Measurements from ENCODE around the gene ANGPTL7. TPM values are rescaled to one million over a fixed set of nuclear protein-coding genes. Genes with fewer than 3 reads are reported as not detected.

The ANGPTL7 gene
- total RNA-seq, 6 experiments from 2014 or later = not detected

DNA sequence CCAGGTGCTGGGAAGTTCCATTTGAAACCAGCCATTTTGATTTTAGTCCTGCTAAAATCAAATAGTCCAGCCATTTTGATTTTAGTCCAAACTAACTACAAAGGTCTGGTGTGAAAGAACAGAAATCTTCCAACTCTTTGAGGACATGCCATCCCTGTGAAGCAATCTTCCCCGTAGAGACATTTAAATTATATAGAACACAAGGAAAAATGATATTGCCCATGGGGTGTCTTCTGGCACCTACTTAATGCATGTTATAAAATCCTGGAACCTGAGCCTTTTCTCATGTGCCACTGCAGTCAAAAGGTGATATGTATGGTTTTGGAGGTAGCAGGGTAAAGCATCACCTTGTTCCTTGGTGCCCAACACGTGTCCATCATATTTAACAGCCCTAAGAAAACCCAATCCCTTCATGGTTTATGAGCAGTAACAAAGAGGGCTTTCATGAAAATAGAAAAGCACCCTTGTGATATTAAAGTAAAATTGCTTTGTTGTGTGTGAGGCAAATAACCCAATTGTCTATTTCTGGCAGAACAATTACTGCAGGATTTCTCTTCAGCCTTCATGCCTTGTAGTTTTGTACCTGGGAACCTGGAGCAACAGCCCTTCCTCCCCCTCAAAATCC lies 26.3 kb downstream of the ANGPTL7 start:
- H3K9me3 ChIP-seq = no peaks in the 10 kb centered on the region
- no peaks in the 10 kb centered on the region for H3K27me3 ChIP-seq
- peaks cover 0 to 8% (median 0%) of the 10 kb centered on the region in 4 donors for H3K4me1 ChIP-seq
- peak overlapping the region in 1 of 3 donors; percentile 27 for H3K27ac ChIP-seq
- TF ChIP-seq POLR2A (IDR thresholded peaks at IDR 0.05) = no peak
- H3K36me3 ChIP-seq = peaks cover 0 to 48% (median 23%) of the 10 kb centered on the region in 4 donors
- H3K4me3 ChIP-seq = no peak overlapping the region
- intact Hi-C loops (cut with DNase I) = no loop called here
- ATAC-seq (no peak), DNase-seq (no peak)
- 83% methylated on average over 2 of the region's 2 CpGs for WGBS (ENCODE audit: insufficient coverage, low coverage, low lambda C conversion rate, missing lambda C conversion rate)

DNA sequence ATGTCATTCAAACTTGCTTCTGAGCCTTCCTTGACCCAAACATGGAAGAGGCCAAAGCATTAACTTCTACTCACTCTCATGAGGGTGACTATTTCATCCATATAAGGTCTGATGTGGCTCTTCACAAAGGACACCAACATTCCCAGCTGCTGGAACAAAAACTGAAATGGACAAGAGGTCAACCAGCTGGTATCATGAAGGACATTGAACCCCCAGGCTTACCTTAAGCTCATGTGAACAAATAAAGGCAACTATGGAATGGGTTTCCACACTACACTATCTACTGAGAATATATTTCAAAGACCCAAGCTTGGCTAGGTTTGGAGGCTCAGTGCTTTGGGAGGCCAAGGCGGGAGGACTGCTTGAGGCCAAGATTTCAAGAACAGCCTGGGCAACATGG lies 26.9 kb downstream of the ANGPTL7 start:
- intact Hi-C loops (cut with DNase I) = no loop called here
- peaks cover 0 to 49% (median 19%) of the 10 kb centered on the region in 4 donors for H3K36me3 ChIP-seq
- DNase-seq = no peak
- no peaks in the 10 kb centered on the region for H3K27me3 ChIP-seq
- peaks cover 0 to 8% (median 0%) of the 10 kb centered on the region in 4 donors for H3K4me1 ChIP-seq
- ATAC-seq = peak in 3 of 4 donors; percentile 57 to 72 (median 69)
- H3K4me3 ChIP-seq = no peak overlapping the region
- 100% methylated on average over 1 of the region's 1 CpG for WGBS (ENCODE audit: insufficient coverage, low coverage, low lambda C conversion rate, missing lambda C conversion rate)
- H3K27ac ChIP-seq = peak overlapping the region in 1 of 3 donors; percentile 27
- no peaks in the 10 kb centered on the region for H3K9me3 ChIP-seq
- TF ChIP-seq POLR2A (IDR thresholded peaks at IDR 0.05) = no peak
- TF ChIP-seq, protein P1, sequence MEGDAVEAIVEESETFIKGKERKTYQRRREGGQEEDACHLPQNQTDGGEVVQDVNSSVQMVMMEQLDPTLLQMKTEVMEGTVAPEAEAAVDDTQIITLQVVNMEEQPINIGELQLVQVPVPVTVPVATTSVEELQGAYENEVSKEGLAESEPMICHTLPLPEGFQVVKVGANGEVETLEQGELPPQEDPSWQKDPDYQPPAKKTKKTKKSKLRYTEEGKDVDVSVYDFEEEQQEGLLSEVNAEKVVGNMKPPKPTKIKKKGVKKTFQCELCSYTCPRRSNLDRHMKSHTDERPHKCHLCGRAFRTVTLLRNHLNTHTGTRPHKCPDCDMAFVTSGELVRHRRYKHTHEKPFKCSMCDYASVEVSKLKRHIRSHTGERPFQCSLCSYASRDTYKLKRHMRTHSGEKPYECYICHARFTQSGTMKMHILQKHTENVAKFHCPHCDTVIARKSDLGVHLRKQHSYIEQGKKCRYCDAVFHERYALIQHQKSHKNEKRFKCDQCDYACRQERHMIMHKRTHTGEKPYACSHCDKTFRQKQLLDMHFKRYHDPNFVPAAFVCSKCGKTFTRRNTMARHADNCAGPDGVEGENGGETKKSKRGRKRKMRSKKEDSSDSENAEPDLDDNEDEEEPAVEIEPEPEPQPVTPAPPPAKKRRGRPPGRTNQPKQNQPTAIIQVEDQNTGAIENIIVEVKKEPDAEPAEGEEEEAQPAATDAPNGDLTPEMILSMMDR (IDR thresholded peaks at IDR 0.05) = no peak

DNA sequence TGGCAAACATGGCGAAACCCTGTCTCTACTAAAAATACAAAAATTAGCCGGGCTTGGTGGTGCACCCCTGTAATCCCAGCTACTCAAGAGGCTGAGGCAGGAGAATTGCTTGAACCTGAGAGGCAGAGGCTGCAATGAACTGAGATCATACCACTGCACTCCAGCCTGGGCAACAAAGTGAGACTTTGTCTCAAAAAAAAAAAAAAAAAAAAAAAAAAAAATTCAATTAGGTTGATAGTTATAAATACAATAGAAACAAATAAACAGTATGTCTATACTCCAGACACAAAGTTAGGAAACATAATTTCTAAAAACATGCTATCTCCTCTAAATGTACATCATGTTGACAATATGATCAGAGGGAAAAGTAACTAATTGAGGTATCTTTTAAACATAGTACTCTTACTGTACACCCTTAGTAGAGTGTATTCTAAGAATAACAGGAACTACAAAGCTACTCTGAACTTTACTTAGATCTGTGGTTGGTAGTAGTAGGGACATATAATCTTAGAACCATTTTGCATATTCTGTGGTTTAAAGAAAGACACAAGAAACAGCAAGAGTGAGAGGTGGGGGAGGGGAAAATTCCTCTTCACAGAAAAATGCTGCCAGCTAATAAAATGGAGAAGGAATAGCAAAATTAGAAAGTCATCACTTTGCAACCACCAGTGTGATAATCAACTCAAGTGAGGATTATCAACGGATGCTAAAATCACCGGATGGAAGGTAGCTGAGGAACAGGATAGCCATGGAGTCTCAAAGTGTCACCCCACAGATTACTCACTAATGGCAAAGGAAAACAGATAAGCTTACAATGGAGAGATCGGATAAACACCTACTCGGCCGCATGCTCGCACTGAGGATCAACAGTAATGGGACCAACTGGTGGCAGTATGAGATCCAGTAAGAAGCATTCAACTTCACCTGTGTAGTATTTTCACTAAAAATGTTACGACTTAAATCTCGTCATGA lies 38.2 kb downstream of the ANGPTL7 start:
- intact Hi-C loops (cut with DNase I) = no loop called here
- DNase-seq (no peak), ATAC-seq (no peak)
- Histone ChIP-seq H3K9me3 (no peaks in the 10 kb centered on the region), H3K36me3 (peaks cover 0 to 57% (median 33%) of the 10 kb centered on the region in 4 donors), H3K27ac (no peak overlapping the region), H3K27me3 (no peaks in the 10 kb centered on the region), H3K4me3 (no peak overlapping the region), H3K4me1 (peaks cover 0 to 6% (median 0%) of the 10 kb centered on the region in 4 donors)
- TF ChIP-seq, protein P1 (IDR thresholded peaks at IDR 0.05) = no peak
- no peak for TF ChIP-seq POLR2A (IDR thresholded peaks at IDR 0.05)
- 74% methylated on average over 8 of the region's 10 CpGs for WGBS (ENCODE audit: insufficient coverage, low coverage, low lambda C conversion rate, missing lambda C conversion rate)

DNA sequence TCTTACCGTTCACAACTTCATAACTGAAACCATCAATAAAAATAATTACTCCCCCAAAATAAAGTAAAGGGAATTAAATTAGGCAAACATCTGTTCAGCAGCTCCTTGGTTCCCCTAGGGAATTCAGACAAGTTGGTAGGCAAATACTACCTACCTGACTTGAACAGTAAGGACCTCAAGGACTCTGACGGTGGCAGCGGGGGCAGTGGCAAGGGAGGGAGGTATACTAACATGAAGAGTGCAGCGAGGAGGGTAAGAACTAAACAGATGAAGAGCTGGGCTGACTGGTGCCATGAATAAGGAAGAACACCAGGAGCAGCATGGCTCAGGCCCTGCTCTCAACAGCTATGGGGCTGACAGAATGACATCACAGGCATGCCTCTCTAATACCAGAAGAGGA lies 40.0 kb downstream of the ANGPTL7 start:
- no peaks in the 10 kb centered on the region for H3K9me3 ChIP-seq
- peaks cover 0 to 58% (median 26%) of the 10 kb centered on the region in 4 donors for H3K36me3 ChIP-seq
- DNase-seq (no peak), ATAC-seq (no peak)
- no peaks in the 10 kb centered on the region for H3K27me3 ChIP-seq
- H3K4me1 ChIP-seq = peaks cover 0 to 23% (median 0%) of the 10 kb centered on the region in 4 donors
- 83% methylated on average over 4 of the region's 4 CpGs for WGBS (ENCODE audit: insufficient coverage, low coverage, low lambda C conversion rate, missing lambda C conversion rate)
- intact Hi-C loops (cut with DNase I) = no loop called here
- H3K27ac ChIP-seq = no peak overlapping the region
- TF ChIP-seq, protein P1 (IDR thresholded peaks at IDR 0.05) = no peak
- TF ChIP-seq POLR2A (IDR thresholded peaks at IDR 0.05) = no peak
- H3K4me3 ChIP-seq = no peak overlapping the region
